ENCODE data around the gene PVALEF. TPM values are rescaled to one million over a fixed set of nuclear protein-coding genes. Genes with fewer than 3 reads are reported as not detected.
A peak's percentile ranks its signal among the peaks of the same experiment; 100 is the strongest.

Gene PVALEF
- total and polyA plus RNA-seq, 11 donors: not detected

- no peaks in the 10 kb centered on the region for H3K27me3 ChIP-seq
- intact Hi-C loops (cut with DNase I): no loop called here
- 73 to 83% (median 75%) methylated on average over 8 to 14 of the region's 14 CpGs for WGBS, 4 donors
- peaks cover 0 to 43% (median 12%) of the 10 kb centered on the region in 12 donors for H3K4me1 ChIP-seq
- DNase-seq (no peak), ATAC-seq (no peak)
- no peaks in the 10 kb centered on the region for H3K9me3 ChIP-seq
- H3K4me3 ChIP-seq: peak overlapping the region in 8 of 12 donors; percentile 12 to 44 (median 30)
- peak overlapping the region in 9 of 12 donors; percentile 25 to 71 (median 52) for H3K27ac ChIP-seq
- TF ChIP-seq CTCF (IDR thresholded peaks at IDR 0.05): no peak
- no peak for TF ChIP-seq POLR2A (IDR thresholded peaks at IDR 0.05)
- H3K36me3 ChIP-seq: peaks cover 0 to 35% (median 3%) of the 10 kb centered on the region in 9 donors
Measured at GRCh38 chr17:81197409-81197795, 32.1 kb downstream of the PVALEF start.

- no peaks in the 10 kb centered on the region for H3K27me3 ChIP-seq
- 89 to 93% (median 91%) methylated on average over 9 to 21 of the region's 21 CpGs for WGBS, 4 donors
- no peak for TF ChIP-seq CTCF (IDR thresholded peaks at IDR 0.05)
- TF ChIP-seq POLR2A (IDR thresholded peaks at IDR 0.05): no peak
- peaks cover 0 to 35% (median 3%) of the 10 kb centered on the region in 9 donors for H3K36me3 ChIP-seq
- H3K4me3 ChIP-seq: peak overlapping the region in 7 of 12 donors; percentile 12 to 44 (median 31)
- H3K9me3 ChIP-seq: no peaks in the 10 kb centered on the region
- peaks cover 0 to 43% (median 12%) of the 10 kb centered on the region in 12 donors for H3K4me1 ChIP-seq
- peak overlapping the region in 7 of 12 donors; percentile 33 to 71 (median 52) for H3K27ac ChIP-seq
- ATAC-seq (no peak), DNase-seq (no peak)
- intact Hi-C loops (cut with DNase I): no loop called here
Measured at GRCh38 chr17:81197831-81198490, 32.7 kb downstream of the PVALEF start.

GRCh38 chr17:81198826-81199481 lies 33.6 kb downstream of the PVALEF start:
- Histone ChIP-seq H3K36me3 (peaks cover 0 to 33% (median 3%) of the 10 kb centered on the region in 9 donors), H3K27me3 (no peaks in the 10 kb centered on the region), H3K27ac (no peak overlapping the region), H3K4me3 (no peak overlapping the region), H3K4me1 (peaks cover 0 to 39% (median 12%) of the 10 kb centered on the region in 12 donors), H3K9me3 (no peaks in the 10 kb centered on the region)
- intact Hi-C loops (cut with DNase I): no loop called here
- no peak for ATAC-seq
- WGBS, 4 donors: 87 to 93% (median 90%) methylated on average over 20 to 22 of the region's 22 CpGs
- TF ChIP-seq CTCF (IDR thresholded peaks at IDR 0.05) (no peak), POLR2A (IDR thresholded peaks at IDR 0.05) (no peak)
- no peak for DNase-seq

- Histone ChIP-seq H3K27me3 (no peaks in the 10 kb centered on the region), H3K4me1 (peaks cover 0 to 34% (median 12%) of the 10 kb centered on the region in 12 donors), H3K36me3 (peaks cover 0 to 33% (median 3%) of the 10 kb centered on the region in 9 donors), H3K9me3 (no peaks in the 10 kb centered on the region), H3K4me3 (no peak overlapping the region), H3K27ac (no peak overlapping the region)
- 93 to 96% (median 94%) methylated on average over 5 to 18 of the region's 18 CpGs for WGBS, 4 donors
- intact Hi-C loops (cut with DNase I): no loop called here
- DNase-seq: no peak
- TF ChIP-seq POLR2A (IDR thresholded peaks at IDR 0.05) (no peak), CTCF (IDR thresholded peaks at IDR 0.05) (no peak)
- ATAC-seq: no peak
Measured at GRCh38 chr17:81199482-81199830, 34.1 kb downstream of the PVALEF start.

All from heart left ventricle (tissue), 16 donors.